Measurements from ENCODE around the gene VPS37C.

Gene VPS37C

GRCh38 chr11:61155312-61155711, 5.9 kb downstream of the VPS37C start:
- DNase-seq = no peak

DNA sequence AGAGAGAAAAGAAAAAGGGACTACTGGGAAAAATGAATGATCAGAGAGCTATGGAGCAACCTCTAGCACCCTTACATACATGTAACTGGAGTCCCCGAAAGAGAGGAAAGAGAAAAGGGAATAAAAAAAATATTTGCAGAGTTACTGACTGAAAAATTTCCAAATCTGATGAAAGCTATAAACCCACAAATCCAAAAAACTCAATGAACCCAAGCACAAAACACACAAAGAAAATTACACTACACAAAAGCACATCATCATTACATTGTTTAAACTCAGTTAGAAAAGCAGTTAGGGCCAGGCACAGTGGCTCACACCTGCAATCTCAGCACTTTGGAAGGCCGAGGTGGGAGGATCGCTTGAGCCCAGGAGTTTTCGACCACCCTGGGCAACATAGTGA, 6.7 kb downstream of the VPS37C start:
- no peak for DNase-seq

GRCh38 chr11:61153593-61154095, 7.6 kb downstream of the VPS37C start:
- no peak for DNase-seq

DNA sequence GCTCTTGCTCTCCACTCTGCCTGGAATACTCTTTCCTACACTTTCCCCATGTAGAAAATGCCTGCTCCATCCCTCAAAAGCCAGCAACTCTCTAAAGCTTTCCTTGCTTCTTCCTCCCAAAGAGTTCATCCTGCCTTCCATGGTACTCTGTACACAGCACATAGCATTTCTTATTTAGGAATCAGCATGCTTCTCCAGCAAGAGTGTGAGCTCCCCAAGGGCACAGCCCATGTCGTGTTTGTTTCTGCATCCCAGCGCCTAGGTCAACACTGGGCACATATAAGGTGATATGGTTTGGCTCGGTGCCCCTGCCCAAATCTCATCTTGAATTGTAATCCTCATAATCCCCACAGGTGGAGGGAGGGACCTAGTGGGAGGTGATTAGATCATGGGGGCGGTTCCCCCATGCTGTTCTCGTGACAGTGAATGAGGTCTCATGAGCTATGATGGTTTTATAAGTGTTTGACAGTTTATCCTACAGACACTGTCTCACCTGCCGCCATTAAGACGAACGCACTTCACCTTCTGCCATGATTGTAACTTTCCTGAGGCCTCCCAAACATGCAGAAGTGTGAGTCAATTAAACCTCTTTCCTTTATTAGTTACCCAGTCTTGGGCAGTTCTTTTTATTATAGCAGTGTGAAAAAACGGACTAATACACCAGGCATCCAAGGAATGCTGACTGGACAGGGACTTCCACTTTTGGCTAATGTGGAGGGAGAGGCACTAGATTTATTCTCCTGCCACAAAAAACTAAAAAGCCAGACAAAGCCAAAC, 8.2 kb downstream of the VPS37C start:
- DNase-seq = no peak

- no peak for DNase-seq
These were observed 9.5 kb downstream of the VPS37C start for GRCh38 chr11:61151545-61152252.

- no peak for DNase-seq
These were observed 10.3 kb downstream of the VPS37C start for GRCh38 chr11:61150706-61151544.

GRCh38 chr11:61149624-61150615, 11.3 kb downstream of the VPS37C start:
- DNase-seq = peak in 5 of 56 donors; percentile 15 to 33 (median 19)

DNA sequence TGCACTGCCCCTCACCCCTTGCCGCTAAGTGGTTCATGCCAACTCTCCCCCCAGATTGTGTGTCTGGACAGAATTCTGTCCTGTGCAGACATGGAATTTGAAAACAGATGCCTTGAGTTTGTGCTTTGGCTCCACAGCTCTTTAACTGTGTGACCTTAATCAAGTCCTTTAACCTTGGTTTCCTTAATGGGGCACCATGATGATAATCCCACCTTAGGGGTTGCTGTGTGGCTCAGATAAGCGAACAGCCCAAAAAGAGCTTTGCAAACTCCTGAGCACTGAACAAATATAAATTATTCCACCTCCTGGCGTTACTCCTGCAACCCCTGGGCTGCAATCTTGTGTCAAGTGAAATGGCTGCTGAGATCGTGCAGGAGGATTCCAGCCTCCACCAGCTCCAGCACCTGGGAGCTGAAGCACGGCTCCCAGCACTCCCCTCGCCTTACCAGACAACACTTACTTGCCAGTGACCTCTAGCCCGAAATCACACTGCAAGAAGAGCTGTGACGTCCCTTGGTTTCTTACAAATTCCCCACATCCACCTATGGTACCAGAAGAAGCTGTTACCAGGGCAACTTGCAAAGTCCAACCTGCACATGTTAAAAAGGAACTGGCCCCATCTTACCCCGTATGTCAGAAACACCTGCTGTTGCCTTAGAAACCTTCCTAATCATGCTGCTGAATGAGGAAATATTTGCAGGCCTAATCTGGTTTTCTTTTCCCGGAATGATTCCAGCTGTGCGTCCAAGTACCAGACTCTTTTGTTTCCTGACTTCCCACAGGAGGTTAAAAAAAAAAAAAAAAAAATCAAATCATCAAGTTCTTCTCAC, 13.2 kb downstream of the VPS37C start:
- peak in 2 of 56 donors; percentile 13 to 16 for DNase-seq

DNA sequence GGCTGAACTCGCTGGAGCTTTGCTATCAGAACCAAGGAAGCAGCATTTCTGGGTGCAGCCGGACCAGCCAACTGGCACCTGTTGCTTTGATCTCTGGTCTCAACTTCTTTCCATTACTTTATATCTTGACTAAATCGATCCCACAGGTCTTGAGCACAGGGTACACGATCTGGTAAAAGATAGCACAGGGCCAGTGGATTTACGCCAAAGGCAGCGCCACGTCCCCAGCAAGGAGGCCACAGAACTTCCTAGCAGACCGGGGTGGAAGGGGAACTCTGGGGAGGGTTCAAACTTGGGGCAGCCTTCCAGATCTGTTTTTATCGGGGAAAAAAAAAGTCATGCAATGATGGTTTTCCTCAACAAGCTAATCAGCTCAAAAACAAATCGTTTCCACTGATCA, 14.0 kb downstream of the VPS37C start:
- no peak for DNase-seq

GRCh38 chr11:61146416-61146815, 14.8 kb downstream of the VPS37C start:
- DNase-seq = no peak

- no peak for DNase-seq
These were observed 15.8 kb downstream of the VPS37C start for GRCh38 chr11:61145228-61146005.

DNA sequence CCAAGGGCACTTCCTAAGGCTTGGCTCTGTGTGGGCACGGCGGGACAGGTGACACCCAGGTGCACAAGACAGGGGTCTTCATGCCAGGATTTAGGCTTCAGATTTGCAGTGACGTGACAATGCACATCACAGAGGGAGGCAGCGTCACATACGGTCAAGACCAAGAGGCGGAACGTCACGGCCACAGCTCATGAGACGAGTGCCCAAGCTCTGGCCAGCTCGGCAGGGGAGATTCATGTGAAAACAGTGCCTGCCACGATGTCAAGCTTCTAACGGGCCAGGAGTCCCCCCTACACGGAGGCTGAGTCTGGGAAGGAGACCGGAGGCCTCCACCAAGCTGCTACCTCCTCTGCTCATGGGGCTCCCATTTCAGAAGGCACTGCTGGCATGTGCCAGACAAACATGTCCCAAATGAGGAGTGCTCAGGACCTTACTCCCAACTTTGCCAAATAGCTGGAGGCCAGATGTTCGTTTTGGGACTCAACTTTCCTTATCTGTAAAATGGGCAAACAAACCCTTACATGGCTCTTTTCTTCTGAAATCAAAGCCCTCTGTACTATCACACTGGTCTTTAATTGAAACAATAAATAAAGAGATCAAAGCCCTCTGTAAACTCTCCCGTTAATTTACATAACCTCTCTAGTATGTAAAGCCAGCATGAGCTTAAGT, 16.6 kb downstream of the VPS37C start:
- DNase-seq = no peak

DNA sequence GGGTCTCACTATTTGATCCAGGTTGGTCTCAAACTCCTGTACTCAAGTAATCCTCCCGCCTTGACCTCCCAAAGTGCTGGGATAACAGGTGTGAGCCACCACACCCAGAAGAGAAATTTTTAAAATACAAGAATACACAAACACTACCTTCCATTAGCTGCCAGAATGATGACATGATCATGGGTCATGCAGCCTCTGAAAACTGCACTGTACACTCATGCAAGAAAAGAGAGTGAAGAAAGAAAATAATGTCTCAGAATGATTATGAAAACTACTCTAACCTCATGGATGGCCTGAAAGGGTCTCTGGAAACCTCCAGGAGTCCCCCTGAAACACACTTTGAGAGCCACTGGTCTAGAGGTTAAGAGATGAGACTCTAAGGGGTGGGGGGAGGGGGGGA, 18.8 kb downstream of the VPS37C start:
- DNase-seq = no peak

GRCh38 chr11:61141601-61142028, 19.6 kb downstream of the VPS37C start:
- DNase-seq = no peak

- no peak for DNase-seq
These were observed 20.8 kb downstream of the VPS37C start for GRCh38 chr11:61140416-61140815.

DNA sequence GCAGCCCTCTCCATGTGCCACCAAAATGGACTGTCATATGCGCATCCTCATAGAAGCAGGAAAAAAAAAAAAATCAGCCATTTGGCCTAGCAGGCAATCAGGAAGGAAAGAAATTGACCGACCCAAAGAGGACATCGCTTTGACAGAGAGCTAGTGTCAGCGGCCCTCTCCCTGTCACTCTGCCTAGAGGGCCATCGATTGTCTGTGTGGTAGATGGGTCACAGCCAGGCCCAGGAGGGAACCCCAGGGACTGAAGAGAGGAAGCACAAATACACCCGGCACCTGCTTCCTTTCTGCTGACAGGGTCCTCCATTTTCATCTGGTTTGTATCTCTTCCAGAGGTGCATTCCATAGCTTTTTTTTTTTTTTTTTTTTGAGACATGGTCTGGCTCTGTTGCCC, 21.8 kb downstream of the VPS37C start:
- DNase-seq = no peak

- no peak for DNase-seq
These were observed 22.3 kb downstream of the VPS37C start for GRCh38 chr11:61138935-61139334.

DNA sequence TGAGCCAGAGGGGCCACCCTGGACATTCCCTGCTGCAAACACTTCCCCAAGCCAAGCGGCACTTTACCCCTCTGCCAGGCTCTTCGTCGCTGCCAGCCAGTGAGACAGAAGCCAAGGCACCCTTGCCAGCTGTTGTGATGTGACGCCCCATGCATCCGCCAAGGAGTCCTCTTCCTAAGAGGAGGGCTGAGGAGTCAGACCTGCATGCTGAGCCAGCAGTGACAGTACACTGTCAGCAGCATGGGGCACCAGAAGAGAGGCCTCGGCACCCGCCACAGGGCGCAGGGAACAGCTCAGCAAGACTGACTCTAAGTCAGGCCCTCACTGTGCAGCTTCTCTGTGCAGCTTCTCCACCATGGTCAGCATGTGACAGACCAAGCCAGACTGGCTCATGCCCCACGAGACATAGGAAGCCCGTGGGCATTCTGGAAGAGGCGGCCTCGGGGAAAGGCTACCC, 26.4 kb downstream of the VPS37C start:
- peak in 2 of 56 donors; percentile 16 to 23 for DNase-seq
